Activated T-cell treated with anti-CD3 and anti-CD28 coated beads for 48 hours (primary cell): ENCODE results near the gene SCARB2.
"Not testable (repeated sequence)": the region's sequence is repeated elsewhere in the genome, so short reads cannot be mapped to it uniquely, and the experiment has no call there.

ENCODE experiments used
- DNase-seq: peaks from one replicate; pipeline ENCODE4 v3.0.0-alpha.2; 2020; ENCODE audit warnings: low read depth

SCARB2 gene

GRCh38 chr4:76213415-76214176, at the start of gene SCARB2:
SCARB2 (minus strand) TSS chr4:76213824; CDS start chr4:76213543, 281 bp downstream.
- DNase-seq, result peak; percentile 59

GRCh38 chr4:76260571-76260970, 46.9 kb upstream of the SCARB2 start:
- no peak for DNase-seq

GRCh38 chr4:76257824-76258223, 44.2 kb upstream of the SCARB2 start:
- DNase-seq, result no peak

GRCh38 chr4:76256968-76257367, 43.3 kb upstream of the SCARB2 start:
- no peak for DNase-seq

- no peak for DNase-seq
These were observed 42.4 kb upstream of the SCARB2 start for GRCh38 chr4:76256032-76256431.

- no peak for DNase-seq
These were observed 39.9 kb upstream of the SCARB2 start for GRCh38 chr4:76253511-76253910.

- no peak for DNase-seq
These were observed 38.6 kb upstream of the SCARB2 start for GRCh38 chr4:76252271-76252653.

- DNase-seq, result peak; percentile 23
These were observed 38.0 kb upstream of the SCARB2 start, which contains the start of gene FAM47E for GRCh38 chr4:76251441-76252270. FAM47E (plus strand) TSS chr4:76251721; CDS start chr4:76251747, 26 bp downstream.

- DNase-seq, result no peak
These were observed 37.3 kb upstream of the SCARB2 start for GRCh38 chr4:76250962-76251361.

- DNase-seq, result no peak
These were observed 33.2 kb upstream of the SCARB2 start for GRCh38 chr4:76246852-76247251.

- DNase-seq, result no peak
These were observed 32.4 kb upstream of the SCARB2 start for GRCh38 chr4:76246025-76246424.

GRCh38 chr4:76243877-76244276, 30.3 kb upstream of the SCARB2 start:
- not testable (repeated sequence) for DNase-seq

GRCh38 chr4:76240236-76240635, 26.6 kb upstream of the SCARB2 start:
- DNase-seq, result no peak

- DNase-seq, result no peak
These were observed 25.1 kb upstream of the SCARB2 start for GRCh38 chr4:76238701-76239100.

- DNase-seq, result no peak
These were observed 24.6 kb upstream of the SCARB2 start for GRCh38 chr4:76238236-76238635.

GRCh38 chr4:76235915-76236314, 22.3 kb upstream of the SCARB2 start:
- DNase-seq, result no peak

- no peak for DNase-seq
These were observed 21.8 kb upstream of the SCARB2 start for GRCh38 chr4:76235407-76235806.

GRCh38 chr4:76234679-76235044, 21.0 kb upstream of the SCARB2 start:
- DNase-seq, result no peak

GRCh38 chr4:76233967-76234678, 20.5 kb upstream of the SCARB2 start:
- no peak for DNase-seq

GRCh38 chr4:76233529-76233928, 19.9 kb upstream of the SCARB2 start:
- DNase-seq, result no peak

- no peak for DNase-seq
These were observed 19.5 kb upstream of the SCARB2 start for GRCh38 chr4:76233083-76233482.

GRCh38 chr4:76232681-76233080, 19.1 kb upstream of the SCARB2 start:
- DNase-seq, result no peak

- DNase-seq, result no peak
These were observed 12.8 kb upstream of the SCARB2 start for GRCh38 chr4:76226418-76226817.
